Skeletal muscle satellite cell (primary cell): ENCODE measurements around the gene PDK1. TPM values are rescaled to one million over a fixed set of nuclear protein-coding genes. Genes with fewer than 3 reads are reported as not detected.

Source experiments
- H3K27me3 ChIP-seq: 2 replicates; pipeline ENCODE4 v1.7.0; 2013; ENCODE audit warnings: low read length; ENCODE audit not compliant: control insufficient read depth, insufficient read depth
- H3K36me3 ChIP-seq: 2 replicates; pipeline ENCODE4 v1.7.0; 2013; ENCODE audit warnings: mild to moderate bottlenecking, control low read depth, low read length; ENCODE audit not compliant: insufficient read depth
- H3K4me1 ChIP-seq: 2 replicates; pipeline ENCODE4 v1.7.0; 2013; ENCODE audit warnings: low read length; ENCODE audit not compliant: control insufficient read depth, insufficient read depth
- H3K4me2 ChIP-seq: 2 replicates; pipeline ENCODE4 v1.7.0; 2013; ENCODE audit warnings: mild to moderate bottlenecking, low read length
- H3K4me3 ChIP-seq: 2 replicates; pipeline ENCODE4 v1.7.0; 2013; ENCODE audit warnings: low read length
- H3K9ac ChIP-seq: 2 replicates; pipeline ENCODE4 v1.7.0; 2013; ENCODE audit warnings: mild to moderate bottlenecking, low read depth, low read length, moderate library complexity
- H3K9me3 ChIP-seq: replicated peaks from 2 replicates; pipeline ENCODE4 v1.7.0; 2013; ENCODE audit warnings: mild to moderate bottlenecking, control low read depth, low read length
- small RNA-seq: library from RNA; depleted of rRNA; stranded (forward); fragments of <200 nt; gene quantifications from one replicate; pipeline ENCODE3, GENCODE V24; 2012

The PDK1 gene

GRCh38 chr2:172647439-172647838 lies 91.5 kb downstream of the PDK1 start:
- Histone ChIP-seq H3K9ac (no peak overlapping the region), H3K4me2 (peak overlapping the region; percentile 18), H3K4me3 (no peak overlapping the region), H3K27me3 (no peaks in the 10 kb centered on the region), H3K9me3 (no peaks in the 10 kb centered on the region), H3K36me3 (no peaks in the 10 kb centered on the region), H3K4me1 (peaks cover 18% of the 10 kb centered on the region)

- no peaks in the 10 kb centered on the region for H3K36me3 ChIP-seq
- H3K27me3 ChIP-seq: no peaks in the 10 kb centered on the region
- H3K9me3 ChIP-seq: no peaks in the 10 kb centered on the region
- H3K9ac ChIP-seq: peak overlapping the region; percentile 34
- peak overlapping the region; percentile 61 for H3K4me2 ChIP-seq
- peaks cover 17% of the 10 kb centered on the region for H3K4me1 ChIP-seq
- peak overlapping the region; percentile 22 for H3K4me3 ChIP-seq
Measured at GRCh38 chr2:172655091-172655837, 99.4 kb downstream of the PDK1 start.

- Histone ChIP-seq H3K4me3 (peak overlapping the region; percentile 22), H3K4me2 (peak overlapping the region; percentile 61), H3K36me3 (no peaks in the 10 kb centered on the region), H3K4me1 (peaks cover 17% of the 10 kb centered on the region), H3K9me3 (no peaks in the 10 kb centered on the region), H3K9ac (peak overlapping the region; percentile 34), H3K27me3 (no peaks in the 10 kb centered on the region)
Measured at GRCh38 chr2:172655838-172656573, 100.1 kb downstream of the PDK1 start.

Small RNAs within 50 kb of the gene (small RNA-seq; reads per million reads assigned to genes)
- not detected for gene RF00019
